BE2C (cell line): Measurements from ENCODE around the gene ZFYVE26.

Experiments
- DNase-seq: peaks from one replicate; pipeline ENCODE4 v3.0.0-alpha.2; 2020
- H3K27me3 ChIP-seq: fragments of 250-450 bp; sonication (Bioruptor Pico); 2 replicates; pipeline ENCODE4 v1.5.1; 2020; ENCODE audit warnings: mild to moderate bottlenecking
- H3K36me3 ChIP-seq: fragments of 250-450 bp; sonication (Bioruptor Pico); 2 replicates; pipeline ENCODE4 v1.5.1; 2020; ENCODE audit warnings: mild to moderate bottlenecking
- H3K4me1 ChIP-seq: fragments of 250-450 bp; sonication (Bioruptor Pico); 2 replicates; pipeline ENCODE4 v1.5.1; 2020
- H3K4me3 ChIP-seq: 2 replicates; pipeline ENCODE4 v1.5.1; 2011; ENCODE audit warnings: low read depth, low read length
- H3K9me3 ChIP-seq: fragments of 250-450 bp; sonication (Bioruptor Pico); 2 replicates; pipeline ENCODE4 v1.5.1; 2020
- CTCF ChIP-seq: IDR thresholded peaks from 2 replicates; pipeline ENCODE4 v1.5.1; 2012; ENCODE audit warnings: mild to moderate bottlenecking, low read depth, low read length

Gene ZFYVE26

GRCh38 chr14:67697006-67697405 lies 119.4 kb downstream of the ZFYVE26 start:
- DNase-seq = no peak
- Histone ChIP-seq H3K4me1 (no peaks in the 10 kb centered on the region), H3K27me3 (no peaks in the 10 kb centered on the region), H3K9me3 (no peaks in the 10 kb centered on the region), H3K4me3 (no peak overlapping the region), H3K36me3 (peaks cover 11% of the 10 kb centered on the region)
- TF ChIP-seq CTCF = no peak
